Right lobe of liver (tissue), 6 donors: Measurements from ENCODE around the gene DCP2. TPM values are rescaled to one million over a fixed set of nuclear protein-coding genes. Genes with fewer than 3 reads are reported as not detected.

ENCODE experiments used
- ATAC-seq, 4 donors: fragments of 200-7000 bp; cut with Tn5 transposase; one replicate each; pipeline ENCODE4 v1.9.1; 2020; ENCODE audit warnings: mild to moderate bottlenecking in 4 of 4, moderate library complexity in 4 of 4
- DNase-seq, 3 donors: peaks; one replicate each; pipeline ENCODE4 v3.0.0-alpha.2; 2020
- H3K27ac ChIP-seq, 3 donors: fragments of 200-600 bp; one replicate each; pipeline ENCODE4 v1.8.0; 2022
- H3K27me3 ChIP-seq, 2 donors: fragments of 200-600 bp; one replicate each; pipeline ENCODE4 v1.8.0; 2022
- H3K36me3 ChIP-seq, 4 donors: fragments of 200-600 bp; sonication (generic) in 1 of 4; one replicate each; pipeline versions ENCODE4 v1.5.1 to v1.8.0; 2017 to 2022; ENCODE audit warnings: control low read depth in 1 of 4
- H3K4me1 ChIP-seq, 4 donors: fragments of 200-600 bp; sonication (generic) in 1 of 4; one replicate each; pipeline versions ENCODE4 v1.5.1 to v1.8.0; 2017 to 2022; ENCODE audit warnings: control low read depth in 1 of 4
- H3K4me3 ChIP-seq, 3 donors: fragments of 200-600 bp; one replicate each; pipeline ENCODE4 v1.8.0; 2022
- H3K9me3 ChIP-seq, 4 donors: fragments of 200-600 bp; sonication (generic) in 1 of 4; one replicate each; pipeline versions ENCODE4 v1.5.1 to v1.8.0; 2017 to 2022; ENCODE audit warnings: control low read depth in 1 of 4
- CTCF ChIP-seq, 4 donors: fragments of 200-600 bp in 3 of 4; fragments of 450-650 bp in 1 of 4; IDR thresholded peaks; one replicate each; pipeline versions ENCODE4 v1.5.1 to v1.8.0; 2016 to 2022; ENCODE audit warnings: antibody characterized with exemption in 4 of 4, mild to moderate bottlenecking in 2 of 4
- POLR2A ChIP-seq: fragments of 450-650 bp; IDR thresholded peaks from one replicate; pipeline ENCODE4 v1.6.1; 2017; ENCODE audit warnings: antibody characterized with exemption, mild to moderate bottlenecking
- WGBS: methylation state at CpG from one replicate; pipeline ENCODE4 v1.1.6; 2018; ENCODE audit warnings: low coverage, low lambda C conversion rate; ENCODE audit not compliant: insufficient coverage; ENCODE audit errors: missing lambda C conversion rate; 5-methylcytosine and 5-hydroxymethylcytosine counted together
- intact Hi-C, 2 donors: fragments of 100-400 bp; cut with DNase I; formaldehyde crosslinking; loops; one replicate each; pipeline versions ENCODE4 v1.11.2 to v1.14.1; 2022
- total RNA-seq, 6 experiments: library from RNA; depleted of rRNA in 2 of 6; stranded (reverse); fragments of >200 nt in 2 of 6; fragmentation: NEBNext Ultra II Directional in 3 of 6; extraction: Animal tissue kit (Norgen Biotek cat#: 25700) in 3 of 6; gene quantifications; one replicate each; pipeline versions ENCODE4 v1.1.0 to v1.2.4, GENCODE V29; 2016 to 2023
- donor health status: DM: no; HTN: yes; CAD: no.
- donor health status: DM: no; HTN: no; CAD: no.
- donor health status: DM: no; HTN: no; CAD: no.
- donor health status: DM: no; HTN: yes; CAD: no.
- donor health status: DM: no; HTN: yes; CAD: no.

DCP2 gene
- total RNA-seq, 6 experiments from 2014 or later = 12.0 to 20.8 (median 14.6) TPM

GRCh38 chr5:113036826-113037225 is 60.2 kb downstream of the DCP2 start:
- no peak for ATAC-seq
- 100% methylated on average over 1 of the region's 1 CpG for WGBS

GRCh38 chr5:113038136-113038535 is 61.5 kb downstream of the DCP2 start:
- TF ChIP-seq CTCF (IDR thresholded peaks at IDR 0.05) (no peak), POLR2A (no peak)
- Histone ChIP-seq H3K36me3 (peaks cover 0 to 67% (median 9%) of the 10 kb centered on the region in 4 donors), H3K9me3 (no peaks in the 10 kb centered on the region), H3K4me1 (no peaks in the 10 kb centered on the region), H3K4me3 (no peak overlapping the region), H3K27ac (no peak overlapping the region), H3K27me3 (no peaks in the 10 kb centered on the region)
- no peak for ATAC-seq
- no peak for DNase-seq
- 100% methylated on average over 1 of the region's 1 CpG for WGBS
- intact Hi-C loops = no loop called here

More at GRCh38 chr5:113036826-113037225, 60.2 kb downstream of the DCP2 start:
- Histone ChIP-seq H3K4me1 (no peaks in the 10 kb centered on the region), H3K27me3 (no peaks in the 10 kb centered on the region), H3K36me3 (peaks cover 0 to 63% (median 8%) of the 10 kb centered on the region in 4 donors), H3K9me3 (no peaks in the 10 kb centered on the region), H3K4me3 (no peak overlapping the region), H3K27ac (no peak overlapping the region)
- intact Hi-C loops = no loop called here
- DNase-seq = no peak
- TF ChIP-seq POLR2A (no peak), CTCF (IDR thresholded peaks at IDR 0.05) (no peak)

GRCh38 chr5:113038714-113039113 is 62.1 kb downstream of the DCP2 start:
- H3K4me1 ChIP-seq = no peaks in the 10 kb centered on the region
- no peak overlapping the region for H3K27ac ChIP-seq
- no peak for DNase-seq
- peaks cover 0 to 68% (median 9%) of the 10 kb centered on the region in 4 donors for H3K36me3 ChIP-seq
- no peaks in the 10 kb centered on the region for H3K9me3 ChIP-seq
- peak in 2 of 4 donors; percentile 12 to 26 for ATAC-seq
- no CpG with 5 or more reads among the region's 9 CpGs for whole genome bisulfite sequencing
- TF ChIP-seq POLR2A (no peak), CTCF (IDR thresholded peaks at IDR 0.05) (no peak)
- no peaks in the 10 kb centered on the region for H3K27me3 ChIP-seq
- intact Hi-C loops = no loop called here
- H3K4me3 ChIP-seq = no peak overlapping the region

GRCh38 chr5:113039229-113039933 is 62.8 kb downstream of the DCP2 start:
- WGBS = 98% methylated on average over 5 of the region's 14 CpGs
- intact Hi-C loops = no loop called here
- peaks cover 0 to 68% (median 9%) of the 10 kb centered on the region in 4 donors for H3K36me3 ChIP-seq
- ATAC-seq (no peak), DNase-seq (no peak)
- H3K27ac ChIP-seq = no peak overlapping the region
- no peaks in the 10 kb centered on the region for H3K4me1 ChIP-seq
- TF ChIP-seq CTCF (IDR thresholded peaks at IDR 0.05) (no peak), POLR2A (no peak)
- H3K4me3 ChIP-seq = no peak overlapping the region
- no peaks in the 10 kb centered on the region for H3K9me3 ChIP-seq
- H3K27me3 ChIP-seq = no peaks in the 10 kb centered on the region
